Adrenal gland (tissue), 5 donors: ENCODE data around the gene FBLN5.

ENCODE experiments used
- CTCF ChIP-seq, 6 experiments: fragments of 450-650 bp in 4 of 6; fragments of 200-600 bp in 2 of 6; sonication (generic) in 1 of 6; IDR thresholded peaks; 1 replicate in 5 of 6; 2 replicates in 1 of 6; pipeline versions ENCODE4 v1.5.1 to v1.8.0; 2016 to 2021; ENCODE audit warnings: antibody characterized with exemption in 6 of 6, mild to moderate bottlenecking in 2 of 6, moderate library complexity in 1 of 6
- POLR2A ChIP-seq, 2 donors: fragments of 450-650 bp; IDR thresholded peaks; one replicate each; pipeline ENCODE4 v1.6.1; 2017; ENCODE audit warnings: antibody characterized with exemption in 2 of 2, mild to moderate bottlenecking in 2 of 2, moderate library complexity in 1 of 2
- donor health status: DM: no; HTN: no; CAD: no.

- no peak for TF ChIP-seq CTCF (IDR thresholded peaks at IDR 0.05)
- TF ChIP-seq POLR2A (IDR thresholded peaks at IDR 0.05): no peak
These were observed 80.0 kb downstream of the FBLN5 start, which contains the start of gene TC2N for GRCh38 chr14:91867316-91867988.
